ENCODE results near the gene HSD3B2. TPM values are rescaled to one million over a fixed set of nuclear protein-coding genes. Genes with fewer than 3 reads are reported as not detected.
"Not testable (repeated sequence)": the region's sequence is repeated elsewhere in the genome, so short reads cannot be mapped to it uniquely, and the experiment has no call there.

Gene HSD3B2
- polyA plus RNA-seq, 4 donors = 0.07 to 2.8 (median 1.6) TPM; not detected in 1

DNA sequence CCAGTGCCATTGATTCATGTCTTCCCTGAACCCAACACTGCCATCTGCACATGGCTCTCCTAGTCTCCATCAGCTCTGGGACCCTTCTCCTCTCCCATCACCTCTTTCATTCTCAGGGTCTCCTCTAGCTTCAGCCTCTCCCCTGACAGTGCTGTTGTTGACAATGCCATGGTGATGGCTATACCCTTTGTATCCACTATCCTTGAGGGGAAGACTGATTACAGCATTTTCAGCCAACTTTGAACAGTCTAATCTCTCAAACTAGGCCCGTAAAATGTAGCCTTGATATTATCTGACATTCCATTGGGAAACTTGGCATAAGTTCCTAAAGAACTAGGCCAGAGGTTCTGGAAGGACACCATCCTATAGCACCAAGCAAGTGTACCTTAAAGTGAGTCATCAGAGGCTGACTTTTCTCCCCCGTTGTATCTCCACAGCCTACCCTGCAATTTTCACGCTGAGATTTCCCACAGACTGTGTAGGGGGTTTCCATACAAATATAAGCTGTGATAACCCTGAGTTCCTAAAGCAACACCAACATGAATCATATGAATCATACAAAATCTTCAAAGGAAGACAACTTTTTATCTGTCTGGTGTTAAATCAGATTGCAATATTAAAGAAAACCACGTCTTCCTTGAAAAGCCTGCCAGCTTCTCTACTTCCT is 40.6 kb upstream of the HSD3B2 start:
- DNase-seq (peak; percentile 50 to 69), FAIRE-seq (no peak)
- Histone ChIP-seq H3K27ac (ENCODE audit: low read depth in 1 of 3, low read length in 2 of 3) (peak overlapping the region in 1 of 3 donors; percentile 4), H3K4me3 (ENCODE audit: low read depth in 1 of 3, low read length in 3 of 3) (no peak overlapping the region), H3K9me3 (ENCODE audit: control insufficient read depth in 2 of 2, insufficient read depth in 1 of 2, low read depth in 1 of 2, low read length in 1 of 2) (peaks cover 0 to 3% of the 10 kb centered on the region in 2 donors), H3K4me1 (ENCODE audit: control insufficient read depth in 3 of 3, insufficient read depth in 2 of 3, low read depth in 1 of 3, low read length in 2 of 3) (peaks cover 0 to 19% (median 4%) of the 10 kb centered on the region in 3 donors), H3K27me3 (ENCODE audit: control insufficient read depth in 3 of 3, insufficient read depth in 3 of 3, low read length in 3 of 3) (no peaks in the 10 kb centered on the region), H3K36me3 (ENCODE audit: control insufficient read depth in 3 of 3, insufficient read depth in 2 of 3, low read depth in 1 of 3, low read length in 3 of 3) (no peaks in the 10 kb centered on the region)
- WGBS, 3 donors = 4 to 40% (median 17%) methylated on average over 4 of the region's 4 CpGs

DNA sequence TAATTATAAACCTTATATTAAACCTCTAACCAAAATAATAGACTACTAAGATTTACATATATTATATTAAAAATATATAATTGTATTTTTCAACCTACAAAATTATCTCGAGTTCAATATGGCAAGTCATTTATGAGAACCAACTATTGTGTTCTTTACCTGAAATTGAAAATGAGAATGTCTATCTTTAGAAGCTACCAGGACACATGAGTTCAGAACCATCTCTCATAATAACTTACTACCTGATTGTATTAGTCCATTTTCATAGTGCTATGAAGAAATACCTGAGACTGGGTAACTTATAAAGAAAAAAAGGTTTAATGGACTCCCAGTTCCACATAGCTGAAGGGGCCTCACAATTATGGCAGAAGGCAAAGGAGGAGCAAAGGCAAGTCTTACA is 39.6 kb upstream of the HSD3B2 start:
- H3K9me3 ChIP-seq (ENCODE audit: control insufficient read depth in 2 of 2, insufficient read depth in 1 of 2, low read depth in 1 of 2, low read length in 1 of 2) = peaks cover 0 to 6% of the 10 kb centered on the region in 2 donors
- no peaks in the 10 kb centered on the region for H3K36me3 ChIP-seq (ENCODE audit: control insufficient read depth in 3 of 3, insufficient read depth in 2 of 3, low read depth in 1 of 3, low read length in 3 of 3)
- no peak overlapping the region for H3K27ac ChIP-seq (ENCODE audit: low read depth in 1 of 3, low read length in 2 of 3)
- peaks cover 0 to 19% (median 4%) of the 10 kb centered on the region in 3 donors for H3K4me1 ChIP-seq (ENCODE audit: control insufficient read depth in 3 of 3, insufficient read depth in 2 of 3, low read depth in 1 of 3, low read length in 2 of 3)
- FAIRE-seq (no peak), DNase-seq (no peak)
- H3K27me3 ChIP-seq (ENCODE audit: control insufficient read depth in 3 of 3, insufficient read depth in 3 of 3, low read length in 3 of 3) = no peaks in the 10 kb centered on the region
- WGBS, 3 donors = 88 to 96% (median 92%) methylated on average over 1 of the region's 1 CpG
- H3K4me3 ChIP-seq (ENCODE audit: low read depth in 1 of 3, low read length in 3 of 3) = no peak overlapping the region

DNA sequence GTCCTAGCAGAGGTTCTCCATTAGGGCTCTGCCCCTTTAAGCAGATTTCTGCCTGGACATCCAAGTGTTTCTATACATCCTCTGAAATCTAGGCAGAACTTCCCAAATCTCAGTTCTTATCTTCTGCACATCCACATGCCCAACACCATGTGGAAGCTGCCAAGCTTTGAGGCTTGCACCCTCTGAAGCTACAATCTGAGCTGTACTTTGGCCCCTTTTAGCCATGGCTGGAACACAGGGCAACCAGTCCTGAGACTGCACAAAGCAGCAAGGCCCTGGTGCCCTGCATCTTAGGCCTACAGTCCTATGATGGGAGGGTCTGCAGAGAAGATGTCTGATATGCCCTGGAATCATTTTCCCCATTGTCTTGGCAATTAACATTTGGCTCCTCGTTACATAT is 38.4 kb upstream of the HSD3B2 start:
- Histone ChIP-seq H3K27me3 (ENCODE audit: control insufficient read depth in 3 of 3, insufficient read depth in 3 of 3, low read length in 3 of 3) (no peaks in the 10 kb centered on the region), H3K36me3 (ENCODE audit: control insufficient read depth in 3 of 3, insufficient read depth in 2 of 3, low read depth in 1 of 3, low read length in 3 of 3) (no peaks in the 10 kb centered on the region), H3K4me3 (ENCODE audit: low read depth in 1 of 3, low read length in 3 of 3) (no peak overlapping the region), H3K27ac (ENCODE audit: low read depth in 1 of 3, low read length in 2 of 3) (no peak overlapping the region), H3K9me3 (ENCODE audit: control insufficient read depth in 2 of 2, insufficient read depth in 1 of 2, low read depth in 1 of 2, low read length in 1 of 2) (peaks cover 0 to 6% of the 10 kb centered on the region in 2 donors), H3K4me1 (ENCODE audit: control insufficient read depth in 3 of 3, insufficient read depth in 2 of 3, low read depth in 1 of 3, low read length in 2 of 3) (peaks cover 0 to 19% (median 4%) of the 10 kb centered on the region in 3 donors)
- FAIRE-seq (no peak), DNase-seq (no peak)
- 69 to 79% (median 76%) methylated on average over 1 of the region's 1 CpG for WGBS, 3 donors

DNA sequence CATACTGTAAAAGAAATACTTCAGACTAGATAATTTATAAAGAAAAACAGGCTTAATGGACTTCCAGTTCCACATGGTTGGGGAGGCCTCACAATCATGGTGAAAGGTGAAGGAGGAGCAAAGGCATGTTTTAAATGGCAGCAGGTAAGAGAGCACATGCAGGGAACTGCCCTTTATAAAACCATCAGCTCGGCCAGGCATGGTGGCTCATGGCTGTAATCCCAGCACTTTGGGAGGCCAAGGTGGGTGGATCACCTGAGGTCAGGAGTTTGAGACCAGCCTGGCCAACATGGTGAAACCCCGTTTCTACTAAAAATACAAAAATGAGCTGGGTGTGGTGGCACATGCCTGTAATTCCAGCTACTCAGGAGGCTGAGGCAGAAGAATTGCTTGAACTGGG is 37.4 kb upstream of the HSD3B2 start:
- not testable (repeated sequence) for H3K4me3 ChIP-seq (ENCODE audit: low read depth in 1 of 3, low read length in 3 of 3); H3K27me3 ChIP-seq (ENCODE audit: control insufficient read depth in 3 of 3, insufficient read depth in 3 of 3, low read length in 3 of 3); H3K36me3 ChIP-seq (ENCODE audit: control insufficient read depth in 3 of 3, insufficient read depth in 2 of 3, low read depth in 1 of 3, low read length in 3 of 3); FAIRE-seq; H3K27ac ChIP-seq (ENCODE audit: low read depth in 1 of 3, low read length in 2 of 3); DNase-seq; H3K9me3 ChIP-seq (ENCODE audit: control insufficient read depth in 2 of 2, insufficient read depth in 1 of 2, low read depth in 1 of 2, low read length in 1 of 2)
- H3K4me1 ChIP-seq (ENCODE audit: control insufficient read depth in 3 of 3, insufficient read depth in 2 of 3, low read depth in 1 of 3, low read length in 2 of 3) = peaks cover 0 to 19% (median 4%) of the 10 kb centered on the region in 3 donors
- WGBS, 3 donors = 77 to 83% (median 82%) methylated on average over 2 of the region's 2 CpGs

DNA sequence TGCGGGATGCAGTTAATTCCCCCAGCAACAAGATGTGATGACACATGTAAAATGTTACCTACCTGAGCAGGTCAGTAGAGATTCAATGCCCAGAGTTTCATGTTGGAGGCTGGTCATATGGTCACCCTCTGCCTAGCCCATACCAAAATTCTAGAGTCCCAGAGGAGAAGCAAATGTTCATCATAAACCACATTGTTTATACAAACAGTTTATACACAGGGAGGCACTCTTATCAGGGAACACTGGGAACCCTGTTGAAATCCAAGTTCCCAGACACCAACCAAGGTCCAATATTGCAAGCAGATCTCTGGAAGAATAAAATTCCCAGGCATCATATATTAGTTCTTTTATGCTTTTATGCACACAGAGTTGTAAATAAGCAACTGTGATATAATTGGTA is 35.8 kb upstream of the HSD3B2 start:
- Histone ChIP-seq H3K4me3 (ENCODE audit: low read depth in 1 of 3, low read length in 3 of 3) (no peak overlapping the region), H3K9me3 (ENCODE audit: control insufficient read depth in 2 of 2, insufficient read depth in 1 of 2, low read depth in 1 of 2, low read length in 1 of 2) (peaks cover 0 to 6% of the 10 kb centered on the region in 2 donors), H3K27ac (ENCODE audit: low read depth in 1 of 3, low read length in 2 of 3) (no peak overlapping the region), H3K36me3 (ENCODE audit: control insufficient read depth in 3 of 3, insufficient read depth in 2 of 3, low read depth in 1 of 3, low read length in 3 of 3) (no peaks in the 10 kb centered on the region), H3K4me1 (ENCODE audit: control insufficient read depth in 3 of 3, insufficient read depth in 2 of 3, low read depth in 1 of 3, low read length in 2 of 3) (peaks cover 0 to 5% (median 2%) of the 10 kb centered on the region in 3 donors), H3K27me3 (ENCODE audit: control insufficient read depth in 3 of 3, insufficient read depth in 3 of 3, low read length in 3 of 3) (no peaks in the 10 kb centered on the region)
- 86 to 96% (median 91%) methylated on average over 1 of the region's 1 CpG for WGBS, 3 donors
- FAIRE-seq (no peak), DNase-seq (no peak)

DNA sequence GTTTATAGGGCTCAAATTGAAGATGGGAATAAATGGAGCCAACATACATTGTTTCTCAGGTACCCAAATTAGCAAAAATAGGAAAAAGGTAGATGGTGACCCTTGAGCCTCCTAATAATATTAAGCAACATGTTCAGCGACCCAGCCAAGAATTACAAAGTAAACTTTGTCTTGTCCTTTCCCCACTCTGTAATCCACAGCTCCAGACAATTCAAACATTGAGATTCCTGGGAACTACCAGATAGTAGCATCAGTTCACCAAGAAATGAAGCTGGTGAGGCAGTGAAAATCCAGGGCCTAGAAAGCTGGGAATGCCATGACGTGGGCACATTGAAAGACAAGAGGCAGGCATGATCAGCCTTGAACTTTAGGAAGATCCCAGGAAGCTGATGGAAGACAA is 34.6 kb upstream of the HSD3B2 start:
- Histone ChIP-seq H3K4me1 (ENCODE audit: control insufficient read depth in 3 of 3, insufficient read depth in 2 of 3, low read depth in 1 of 3, low read length in 2 of 3) (no peaks in the 10 kb centered on the region), H3K36me3 (ENCODE audit: control insufficient read depth in 3 of 3, insufficient read depth in 2 of 3, low read depth in 1 of 3, low read length in 3 of 3) (no peaks in the 10 kb centered on the region), H3K9me3 (ENCODE audit: control insufficient read depth in 2 of 2, insufficient read depth in 1 of 2, low read depth in 1 of 2, low read length in 1 of 2) (peaks cover 0 to 6% of the 10 kb centered on the region in 2 donors), H3K27ac (ENCODE audit: low read depth in 1 of 3, low read length in 2 of 3) (no peak overlapping the region), H3K27me3 (ENCODE audit: control insufficient read depth in 3 of 3, insufficient read depth in 3 of 3, low read length in 3 of 3) (no peaks in the 10 kb centered on the region), H3K4me3 (ENCODE audit: low read depth in 1 of 3, low read length in 3 of 3) (no peak overlapping the region)
- FAIRE-seq = no peak
- DNase-seq = no peak
- 47 to 72% (median 51%) methylated on average over 2 of the region's 2 CpGs for WGBS, 3 donors

DNA sequence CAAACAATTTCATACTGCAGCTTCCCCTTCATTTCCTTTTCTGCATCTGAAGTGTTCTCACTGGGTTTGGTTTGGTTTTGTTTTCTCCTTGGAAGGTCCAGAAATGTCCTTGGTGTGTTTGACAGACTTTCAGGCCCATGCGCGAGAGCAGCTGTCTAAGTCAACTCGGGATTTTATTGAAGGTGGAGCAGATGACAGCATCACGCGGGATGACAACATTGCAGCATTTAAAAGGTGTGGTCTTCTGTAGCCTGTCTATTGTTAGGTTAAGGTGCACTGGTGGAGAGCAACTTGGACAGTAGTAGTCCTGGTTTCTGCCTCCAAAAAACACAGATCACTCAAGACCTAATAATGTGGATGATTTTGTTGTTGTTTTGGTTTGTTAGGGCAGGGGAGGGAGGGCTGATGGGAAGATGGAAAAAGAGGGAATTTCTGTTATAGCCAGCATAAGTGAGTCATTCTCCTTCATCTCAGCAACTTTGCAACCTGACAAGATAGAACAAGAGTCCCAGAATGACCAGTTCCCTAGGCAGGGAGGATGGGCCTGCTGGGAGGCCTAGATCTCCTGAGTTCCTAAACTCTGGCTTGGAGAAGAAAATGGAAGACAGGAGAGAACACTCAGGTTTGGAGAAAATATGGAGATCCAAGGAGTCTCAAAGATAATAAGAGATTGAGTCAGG is 33.8 kb upstream of the HSD3B2 start:
- Histone ChIP-seq H3K4me3 (ENCODE audit: low read depth in 1 of 3, low read length in 3 of 3) (no peak overlapping the region), H3K4me1 (ENCODE audit: control insufficient read depth in 3 of 3, insufficient read depth in 2 of 3, low read depth in 1 of 3, low read length in 2 of 3) (no peaks in the 10 kb centered on the region), H3K27ac (ENCODE audit: low read depth in 1 of 3, low read length in 2 of 3) (no peak overlapping the region), H3K9me3 (ENCODE audit: control insufficient read depth in 2 of 2, insufficient read depth in 1 of 2, low read depth in 1 of 2, low read length in 1 of 2) (peaks cover 0 to 3% of the 10 kb centered on the region in 2 donors), H3K36me3 (ENCODE audit: control insufficient read depth in 3 of 3, insufficient read depth in 2 of 3, low read depth in 1 of 3, low read length in 3 of 3) (no peaks in the 10 kb centered on the region), H3K27me3 (ENCODE audit: control insufficient read depth in 3 of 3, insufficient read depth in 3 of 3, low read length in 3 of 3) (no peaks in the 10 kb centered on the region)
- FAIRE-seq (no peak), DNase-seq (no peak)
- WGBS, 3 donors = 87 to 94% (median 89%) methylated on average over 5 of the region's 5 CpGs

DNA sequence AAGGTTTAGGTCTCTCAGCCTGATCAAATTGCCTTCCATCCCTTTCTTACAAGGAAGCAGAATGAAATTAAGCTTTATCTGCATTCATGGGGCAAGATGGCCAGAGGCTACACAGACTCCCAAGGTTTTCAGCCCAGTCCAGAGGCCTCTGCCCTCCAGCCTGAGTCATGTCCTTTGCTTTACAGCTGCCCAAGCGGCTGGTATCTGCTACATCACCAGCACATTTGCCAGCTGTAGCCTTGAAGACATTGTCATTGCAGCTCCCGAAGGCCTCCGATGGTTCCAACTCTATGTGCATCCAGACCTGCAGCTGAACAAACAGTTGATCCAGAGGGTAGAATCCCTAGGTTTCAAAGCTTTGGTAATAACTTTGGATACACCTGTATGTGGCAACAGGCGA is 30.4 kb upstream of the HSD3B2 start:
- H3K9me3 ChIP-seq (ENCODE audit: control insufficient read depth in 2 of 2, insufficient read depth in 1 of 2, low read depth in 1 of 2, low read length in 1 of 2) = peaks cover 0 to 3% of the 10 kb centered on the region in 2 donors
- no peak overlapping the region for H3K27ac ChIP-seq (ENCODE audit: low read depth in 1 of 3, low read length in 2 of 3)
- no peak overlapping the region for H3K4me3 ChIP-seq (ENCODE audit: low read depth in 1 of 3, low read length in 3 of 3)
- DNase-seq (no peak), FAIRE-seq (no peak)
- 90 to 98% (median 94%) methylated on average over 4 of the region's 4 CpGs for WGBS, 3 donors
- H3K4me1 ChIP-seq (ENCODE audit: control insufficient read depth in 3 of 3, insufficient read depth in 2 of 3, low read depth in 1 of 3, low read length in 2 of 3) = no peaks in the 10 kb centered on the region
- H3K36me3 ChIP-seq (ENCODE audit: control insufficient read depth in 3 of 3, insufficient read depth in 2 of 3, low read depth in 1 of 3, low read length in 3 of 3) = no peaks in the 10 kb centered on the region
- H3K27me3 ChIP-seq (ENCODE audit: control insufficient read depth in 3 of 3, insufficient read depth in 3 of 3, low read length in 3 of 3) = no peaks in the 10 kb centered on the region

Measured in small intestine (tissue), 7 donors.